Measurements from ENCODE around the gene CHCHD6.

GRCh38 chr3:126714276-126714900 is 10.3 kb downstream of the CHCHD6 start:
- TF ChIP-seq POLR2AphosphoS5 (IDR thresholded peaks at IDR 0.05; ENCODE audit: low read depth, low read length) (no peak), TAF1 (IDR thresholded peaks at IDR 0.05; ENCODE audit: borderline replicate concordance, low read depth, low read length) (no peak), POLR2A (IDR thresholded peaks at IDR 0.05; ENCODE audit: low read depth, low read length) (no peak)

Measured in GM12892 (cell line).